GM23338 (cell line): ENCODE data around the gene FOXN1. TPM values are rescaled to one million over a fixed set of nuclear protein-coding genes. Genes with fewer than 3 reads are reported as not detected.

Experiments
- ATAC-seq: fragments of 200-7000 bp; cut with Tn5 transposase; 3 replicates; pipeline ENCODE4 v1.9.1; 2020
- DNase-seq: peaks from one replicate; pipeline ENCODE4 v3.0.0-alpha.2; 2015; ENCODE audit warnings: low spot score
- H2AFZ ChIP-seq: fragments of 200-600 bp; sonication (generic); 2 replicates; pipeline ENCODE4 v1.8.0; 2016; ENCODE audit warnings: antibody characterized with exemption, mild to moderate bottlenecking, moderate library complexity
- H3F3A ChIP-seq: fragments of 200-600 bp; sonication (generic); replicated peaks from 2 replicates; pipeline ENCODE4 v1.8.0; 2017; ENCODE audit warnings: antibody characterized with exemption, mixed run types, low read depth
- H3K27ac ChIP-seq: fragments of 200-600 bp; sonication (generic); 2 replicates; pipeline ENCODE4 v1.6.1; 2016; ENCODE audit warnings: low read depth
- H3K27me3 ChIP-seq: fragments of 200-600 bp; sonication (generic); 2 replicates; pipeline ENCODE4 v1.8.0; 2016; ENCODE audit warnings: mild to moderate bottlenecking, mixed run types, moderate library complexity; ENCODE audit not compliant: insufficient read depth
- H3K36me3 ChIP-seq: fragments of 200-600 bp; sonication (generic); 2 replicates; pipeline ENCODE4 v1.8.0; 2016; ENCODE audit warnings: mild to moderate bottlenecking; ENCODE audit not compliant: insufficient read depth
- H3K4me1 ChIP-seq: fragments of 200-600 bp; sonication (generic); 2 replicates; pipeline ENCODE4 v1.8.0; 2016; ENCODE audit warnings: mild to moderate bottlenecking, moderate library complexity; ENCODE audit not compliant: insufficient read depth
- H3K4me2 ChIP-seq: fragments of 200-600 bp; sonication (generic); 2 replicates; pipeline ENCODE4 v1.7.1; 2017; ENCODE audit warnings: mixed run types
- H3K4me3 ChIP-seq: fragments of 200-600 bp; sonication (generic); 2 replicates; pipeline ENCODE4 v1.6.1; 2016; ENCODE audit warnings: mixed run types
- H3K79me2 ChIP-seq: fragments of 200-600 bp; sonication (generic); replicated peaks from 2 replicates; pipeline ENCODE4 v1.8.0; 2017; ENCODE audit warnings: mild to moderate bottlenecking; ENCODE audit not compliant: insufficient read depth
- H3K9me2 ChIP-seq: fragments of 200-600 bp; sonication (generic); 2 replicates; pipeline ENCODE4 v1.8.0; 2017; ENCODE audit not compliant: insufficient read depth
- H4K20me1 ChIP-seq: fragments of 200-600 bp; sonication (generic); replicated peaks from 2 replicates; pipeline ENCODE4 v1.8.0; 2017; ENCODE audit warnings: mild to moderate bottlenecking; ENCODE audit not compliant: insufficient read depth
- H3K27ac Mint-ChIP-seq: 2 replicates; pipeline ENCODE4 v1.8.0; 2020; ENCODE audit warnings: inconsistent platforms, mild to moderate bottlenecking, moderate library complexity, mixed read lengths
- H3K27me3 Mint-ChIP-seq: 3 replicates; pipeline ENCODE4 v1.8.0; 2022; ENCODE audit warnings: low read depth, mild to moderate bottlenecking, moderate library complexity, mixed read lengths, inconsistent platforms; ENCODE audit not compliant: insufficient read depth, poor library complexity
- H3K36me3 Mint-ChIP-seq: 3 replicates; pipeline ENCODE4 v1.8.0; 2021; ENCODE audit warnings: low read depth, mild to moderate bottlenecking, inconsistent platforms, moderate library complexity, mixed read lengths
- H3K4me1 Mint-ChIP-seq: 3 replicates; pipeline ENCODE4 v1.8.0; 2020; ENCODE audit warnings: mild to moderate bottlenecking, inconsistent platforms, mixed read lengths
- H3K4me3 Mint-ChIP-seq: 3 replicates; pipeline ENCODE4 v1.8.0; 2021; ENCODE audit warnings: moderate library complexity, mild to moderate bottlenecking, inconsistent platforms, mixed read lengths
- H3K9me3 Mint-ChIP-seq: 3 replicates; pipeline ENCODE4 v1.8.0; 2020; ENCODE audit warnings: moderate library complexity, mild to moderate bottlenecking, inconsistent platforms, mixed read lengths
- CREB1 ChIP-seq: fragments of 250-450 bp; sonication (Bioruptor Pico); IDR thresholded peaks from 2 replicates; pipeline ENCODE4 v1.5.0; 2020; ENCODE audit warnings: low read depth, mild to moderate bottlenecking, moderate library complexity
- CTCF ChIP-seq, 2 experiments: fragments of 200-600 bp in 1 of 2; sonication (generic) in 1 of 2; conservative IDR thresholded peaks; 2 replicates each; pipeline versions ENCODE4 v1.5.1 to v1.6.1; 2016 to 2017; ENCODE audit warnings: antibody characterized with exemption in 2 of 2, low read depth in 2 of 2, mild to moderate bottlenecking in 2 of 2, moderate library complexity in 1 of 2
- ETS1 ChIP-seq: IDR thresholded peaks from 2 replicates; pipeline ENCODE4 v1.6.1; 2016; ENCODE audit warnings: antibody characterized with exemption
- EZH2 ChIP-seq: fragments of 200-600 bp; sonication (generic); IDR thresholded peaks from one replicate; pipeline ENCODE4 v1.8.0; 2017; ENCODE audit warnings: antibody characterized with exemption, mild to moderate bottlenecking, low read depth; ENCODE audit not compliant: unreplicated experiment
- EZH2phosphoT487 ChIP-seq: fragments of 200-600 bp; sonication (generic); IDR thresholded peaks from one replicate; pipeline ENCODE4 v1.8.1; 2018; ENCODE audit warnings: antibody characterized with exemption; ENCODE audit not compliant: unreplicated experiment
- JUNB ChIP-seq: IDR thresholded peaks from one replicate; pipeline ENCODE4 v1.6.1; 2016; ENCODE audit warnings: antibody characterized with exemption; ENCODE audit not compliant: unreplicated experiment
- NANOG ChIP-seq: IDR thresholded peaks from 2 replicates; pipeline ENCODE4 v1.6.1; 2016; ENCODE audit warnings: antibody characterized with exemption, borderline replicate concordance
- POLR2AphosphoS5 ChIP-seq: IDR thresholded peaks from 2 replicates; pipeline ENCODE4 v1.6.1; 2016; ENCODE audit warnings: antibody characterized with exemption, low read depth
- REST ChIP-seq: IDR thresholded peaks from one replicate; pipeline ENCODE4 v1.6.1; 2018; ENCODE audit warnings: antibody characterized with exemption; ENCODE audit not compliant: unreplicated experiment
- STAT1 ChIP-seq: IDR thresholded peaks from one replicate; pipeline ENCODE4 v1.6.1; 2016; ENCODE audit warnings: antibody characterized with exemption; ENCODE audit not compliant: unreplicated experiment
- ZNF114 ChIP-seq: fragments of 250-450 bp; sonication (Bioruptor Pico); IDR thresholded peaks from 2 replicates; pipeline ENCODE4 v1.5.0; 2020; ENCODE audit warnings: mild to moderate bottlenecking, moderate library complexity
- ZNF331 ChIP-seq: fragments of 250-450 bp; sonication (Bioruptor Pico); IDR thresholded peaks from 2 replicates; pipeline ENCODE4 v1.5.0; 2020; ENCODE audit warnings: low read depth, mild to moderate bottlenecking, moderate library complexity
- ZNF462 ChIP-seq: fragments of 250-450 bp; sonication (Bioruptor Pico); IDR thresholded peaks from 2 replicates; pipeline ENCODE4 v1.5.0; 2020; ENCODE audit warnings: mild to moderate bottlenecking, moderate library complexity
- polyA plus RNA-seq: library from polyadenylated mRNA; unstranded; fragments of >200 nt; fragmentation: Nextera tagmentation; extraction: Ambion mirVana; gene quantifications from 2 replicates; pipeline ENCODE4 v1.2.1, GENCODE V29; 2016
- total RNA-seq: library from RNA; depleted of rRNA; stranded (reverse); fragments of >200 nt; shearing (Covaris generic); gene quantifications from 2 replicates; pipeline ENCODE4 v1.2.3, GENCODE V29; 2014

Gene FOXN1
- total and polyA plus RNA-seq, 2 experiments from 2014 or later = not detected

- Histone ChIP-seq H3K27ac (no peak overlapping the region), H4K20me1 (peaks cover 8% of the 10 kb centered on the region), H3K27me3 (peaks cover 4% of the 10 kb centered on the region; the same call in 1 of the 2 replicates), H3K9me2 (no peaks in the 10 kb centered on the region), H3K4me2 (peak overlapping the region; percentile 97), H3F3A (peaks cover 4% of the 10 kb centered on the region; the same call in 1 of the 2 replicates), H3K36me3 (no peaks in the 10 kb centered on the region; the same call in 1 of the 2 replicates), H3K4me1 (peaks cover 18% of the 10 kb centered on the region), H3K4me3 (peak overlapping the region; percentile 95), H2AFZ (no peak overlapping the region), H3K79me2 (peaks cover 43% of the 10 kb centered on the region)
- H3K27me3 Mint-ChIP-seq = peaks cover 10% of the 10 kb centered on the region
- ATAC-seq (no peak), DNase-seq (no peak)
- peaks cover 20% of the 10 kb centered on the region for H3K4me1 Mint-ChIP-seq
- no peaks in the 10 kb centered on the region for H3K9me3 Mint-ChIP-seq
- H3K4me3 Mint-ChIP-seq = no peak overlapping the region
- no peak overlapping the region for H3K27ac Mint-ChIP-seq
- TF ChIP-seq STAT1 = no peak
- TF ChIP-seq ZNF331 = no peak
- TF ChIP-seq NANOG = no peak
- TF ChIP-seq ZNF462 (CRISPR knock-in tag) = no peak
- TF ChIP-seq ETS1 = no peak
- no peak for TF ChIP-seq POLR2AphosphoS5
- TF ChIP-seq JUNB = no peak
- no peak for TF ChIP-seq CTCF (conservative IDR thresholded peaks at IDR 0.05; ENCODE audit: low read depth in 2 of 2)
- no peak for TF ChIP-seq ZNF114 (CRISPR knock-in tag)
- no peak for TF ChIP-seq EZH2phosphoT487
- no peak for TF ChIP-seq REST
- TF ChIP-seq EZH2 = no peak
- TF ChIP-seq CREB1 (CRISPR knock-in tag) = no peak
- peaks cover 8% of the 10 kb centered on the region; the same call in 1 of the 3 replicates for H3K36me3 Mint-ChIP-seq
Measured at GRCh38 chr17:28569446-28569845, 63.3 kb downstream of the FOXN1 start.
